ENCODE results near the gene S100B.
A peak's percentile ranks its signal among the peaks of the same experiment; 100 is the strongest.

The S100B gene

GRCh38 chr21:46626536-46626935 is 21.7 kb upstream of the S100B start:
- Histone ChIP-seq H3K4me3 (ENCODE audit: low read depth in 1 of 2, low read length in 1 of 2) (peak overlapping the region; percentile 6 to 23), H3K27me3 (no peaks in the 10 kb centered on the region), H3K27ac (peak overlapping the region; percentile 85), H3K4me1 (ENCODE audit: control insufficient read depth in 1 of 2, insufficient read depth in 1 of 2, low read depth in 1 of 2, low read length in 1 of 2) (peaks cover 71 to 72% of the 10 kb centered on the region in 2 experiments), H3K9me3 (no peaks in the 10 kb centered on the region), H3K36me3 (no peaks in the 10 kb centered on the region)
- TF ChIP-seq, protein P1, sequence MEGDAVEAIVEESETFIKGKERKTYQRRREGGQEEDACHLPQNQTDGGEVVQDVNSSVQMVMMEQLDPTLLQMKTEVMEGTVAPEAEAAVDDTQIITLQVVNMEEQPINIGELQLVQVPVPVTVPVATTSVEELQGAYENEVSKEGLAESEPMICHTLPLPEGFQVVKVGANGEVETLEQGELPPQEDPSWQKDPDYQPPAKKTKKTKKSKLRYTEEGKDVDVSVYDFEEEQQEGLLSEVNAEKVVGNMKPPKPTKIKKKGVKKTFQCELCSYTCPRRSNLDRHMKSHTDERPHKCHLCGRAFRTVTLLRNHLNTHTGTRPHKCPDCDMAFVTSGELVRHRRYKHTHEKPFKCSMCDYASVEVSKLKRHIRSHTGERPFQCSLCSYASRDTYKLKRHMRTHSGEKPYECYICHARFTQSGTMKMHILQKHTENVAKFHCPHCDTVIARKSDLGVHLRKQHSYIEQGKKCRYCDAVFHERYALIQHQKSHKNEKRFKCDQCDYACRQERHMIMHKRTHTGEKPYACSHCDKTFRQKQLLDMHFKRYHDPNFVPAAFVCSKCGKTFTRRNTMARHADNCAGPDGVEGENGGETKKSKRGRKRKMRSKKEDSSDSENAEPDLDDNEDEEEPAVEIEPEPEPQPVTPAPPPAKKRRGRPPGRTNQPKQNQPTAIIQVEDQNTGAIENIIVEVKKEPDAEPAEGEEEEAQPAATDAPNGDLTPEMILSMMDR (IDR thresholded peaks at IDR 0.05): no peak

DNA sequence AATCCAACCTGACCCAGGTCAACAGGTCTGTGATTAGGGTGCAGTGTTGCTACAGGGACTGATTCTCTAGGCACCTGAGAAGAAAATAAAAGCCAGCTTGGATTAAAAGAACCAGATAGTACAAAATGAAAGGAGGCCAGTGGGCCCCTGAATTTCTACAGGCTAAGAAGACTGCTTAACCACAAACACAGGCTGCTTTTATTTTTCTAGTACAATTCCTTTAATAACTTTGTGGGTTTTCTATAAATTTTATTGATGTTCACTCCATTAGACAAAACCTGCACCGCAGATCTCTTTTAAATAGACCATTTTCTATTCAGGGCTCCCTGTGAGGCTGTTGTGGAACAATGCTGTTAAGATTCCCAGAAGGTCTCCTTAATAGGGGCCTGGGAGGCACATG is 20.9 kb upstream of the S100B start:
- no peaks in the 10 kb centered on the region for H3K27me3 ChIP-seq
- TF ChIP-seq, protein P1 (IDR thresholded peaks at IDR 0.05): no peak
- H3K27ac ChIP-seq: peak overlapping the region; percentile 85
- H3K4me1 ChIP-seq (ENCODE audit: control insufficient read depth in 1 of 2, insufficient read depth in 1 of 2, low read depth in 1 of 2, low read length in 1 of 2): peaks cover 78 to 80% of the 10 kb centered on the region in 2 experiments
- H3K4me3 ChIP-seq (ENCODE audit: low read depth in 1 of 2, low read length in 1 of 2): no peak overlapping the region
- no peaks in the 10 kb centered on the region for H3K36me3 ChIP-seq
- no peaks in the 10 kb centered on the region for H3K9me3 ChIP-seq

GRCh38 chr21:46624050-46624449 is 19.2 kb upstream of the S100B start:
- Histone ChIP-seq H3K9me3 (no peaks in the 10 kb centered on the region), H3K27ac (no peak overlapping the region), H3K4me1 (ENCODE audit: control insufficient read depth in 1 of 2, insufficient read depth in 1 of 2, low read depth in 1 of 2, low read length in 1 of 2) (peaks cover 95% of the 10 kb centered on the region in 2 experiments), H3K27me3 (no peaks in the 10 kb centered on the region), H3K4me3 (ENCODE audit: low read depth in 1 of 2, low read length in 1 of 2) (no peak overlapping the region), H3K36me3 (no peaks in the 10 kb centered on the region)
- TF ChIP-seq, protein P1 (IDR thresholded peaks at IDR 0.05): no peak

- H3K9me3 ChIP-seq: no peaks in the 10 kb centered on the region
- H3K4me3 ChIP-seq (ENCODE audit: low read depth in 1 of 2, low read length in 1 of 2): peak overlapping the region; percentile 13 to 21
- TF ChIP-seq, protein P1 (IDR thresholded peaks at IDR 0.05): no peak
- H3K27me3 ChIP-seq: no peaks in the 10 kb centered on the region
- H3K36me3 ChIP-seq: no peaks in the 10 kb centered on the region
- H3K27ac ChIP-seq: peak overlapping the region; percentile 88
- H3K4me1 ChIP-seq (ENCODE audit: control insufficient read depth in 1 of 2, insufficient read depth in 1 of 2, low read depth in 1 of 2, low read length in 1 of 2): peaks cover 88 to 91% of the 10 kb centered on the region in 2 experiments
These were observed 17.3 kb upstream of the S100B start for GRCh38 chr21:46622226-46622625.

DNA sequence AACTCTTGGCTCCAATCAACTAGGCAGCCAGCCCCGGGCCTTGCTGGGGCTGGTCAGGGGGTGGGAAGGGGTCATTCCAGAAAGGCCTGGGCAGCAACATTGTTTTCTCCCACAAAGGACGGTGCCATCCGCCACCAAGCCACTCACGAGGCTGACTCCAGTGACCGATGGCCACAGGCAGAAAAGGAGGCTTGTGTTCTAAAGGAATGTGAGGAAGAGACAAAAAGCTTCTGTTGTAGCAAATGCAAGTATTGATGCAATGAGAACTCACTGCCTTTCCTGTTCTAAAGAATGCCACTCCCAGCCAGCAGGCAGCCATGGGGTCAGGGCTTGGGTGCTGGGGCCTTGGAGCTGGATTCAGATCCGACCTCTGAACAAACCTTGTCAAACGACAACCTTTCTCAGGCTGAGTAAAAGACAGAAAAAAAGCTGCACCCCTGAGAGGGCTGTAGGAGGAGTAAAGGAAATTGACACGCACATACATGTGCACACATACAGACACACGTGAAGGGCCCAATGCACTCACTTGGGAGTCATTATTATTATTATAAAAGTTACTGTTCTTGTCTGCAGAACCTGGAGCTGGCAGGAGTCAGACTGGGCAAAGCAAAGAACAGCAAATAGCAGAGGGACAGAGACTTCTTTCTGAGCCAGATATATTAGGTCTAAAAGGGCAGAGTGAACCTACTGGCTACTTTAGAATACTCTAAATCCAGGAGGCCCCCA is 16.7 kb upstream of the S100B start:
- Histone ChIP-seq H3K27me3 (no peaks in the 10 kb centered on the region), H3K27ac (peak overlapping the region; percentile 88), H3K4me3 (ENCODE audit: low read depth in 1 of 2, low read length in 1 of 2) (peak overlapping the region in 1 of 2 experiments; percentile 13), H3K36me3 (no peaks in the 10 kb centered on the region), H3K4me1 (ENCODE audit: control insufficient read depth in 1 of 2, insufficient read depth in 1 of 2, low read depth in 1 of 2, low read length in 1 of 2) (peaks cover 82 to 86% of the 10 kb centered on the region in 2 experiments), H3K9me3 (no peaks in the 10 kb centered on the region)
- TF ChIP-seq, protein P1 (IDR thresholded peaks at IDR 0.05): no peak
